ENCODE results near the gene FARP2.
"Not testable (repeated sequence)": the region's sequence is repeated elsewhere in the genome, so short reads cannot be mapped to it uniquely, and the experiment has no call there.

The FARP2 gene

GRCh38 chr2:241412144-241412543, 56.1 kb downstream of the FARP2 start:
- no peak for DNase-seq

DNA sequence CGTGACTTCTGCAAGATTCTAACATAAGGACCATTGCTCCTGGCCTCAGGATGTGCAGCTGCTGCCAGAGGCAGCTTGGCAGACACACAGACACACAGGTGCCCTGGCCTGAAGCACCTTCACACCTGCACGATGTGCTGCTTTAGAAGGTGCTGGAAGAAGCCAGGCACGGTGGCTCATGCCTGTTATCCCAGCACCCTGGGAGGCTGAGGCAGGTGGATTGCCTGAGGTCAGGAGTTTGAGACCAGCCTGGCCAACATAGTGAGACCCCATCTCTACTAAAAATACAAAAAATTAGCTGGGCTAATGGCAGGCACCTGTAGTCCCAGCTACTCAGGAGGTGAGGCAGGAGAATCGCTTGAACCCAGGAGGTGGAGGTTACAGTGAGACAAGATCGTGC, 57.4 kb downstream of the FARP2 start:
- DNase-seq, result not testable (repeated sequence)

DNA sequence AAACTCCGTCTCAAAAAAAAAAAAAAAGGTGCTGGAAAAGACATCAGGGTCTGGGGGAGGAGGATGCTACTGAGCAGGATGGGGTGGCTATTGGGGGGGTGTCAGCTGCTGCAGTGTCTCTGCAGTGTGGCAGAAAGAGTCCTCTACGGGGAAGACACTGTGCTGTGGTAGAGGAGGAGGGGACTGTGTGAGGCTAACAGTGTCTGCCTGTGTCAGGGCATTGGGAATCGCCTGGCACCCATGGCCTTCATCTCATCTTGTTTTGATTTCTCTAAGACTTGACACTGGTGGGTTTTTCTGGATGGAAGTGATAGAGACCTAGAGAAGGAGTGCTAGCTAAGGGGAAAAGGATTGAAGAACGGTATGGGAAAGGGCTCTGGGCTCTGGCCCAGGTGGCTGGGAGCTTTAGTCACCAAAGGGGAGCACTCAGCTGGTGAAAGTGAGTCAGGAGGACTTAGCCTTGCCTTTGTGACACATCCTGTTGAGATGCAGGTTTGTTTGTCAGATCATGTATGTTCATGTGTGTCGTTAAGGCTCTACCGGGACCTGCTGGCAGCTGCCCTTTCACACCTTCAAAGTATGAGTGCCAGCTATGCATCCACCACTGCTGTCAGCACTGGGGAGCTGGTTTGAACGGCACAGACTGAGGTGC, 58.0 kb downstream of the FARP2 start:
- no peak for DNase-seq

DNA sequence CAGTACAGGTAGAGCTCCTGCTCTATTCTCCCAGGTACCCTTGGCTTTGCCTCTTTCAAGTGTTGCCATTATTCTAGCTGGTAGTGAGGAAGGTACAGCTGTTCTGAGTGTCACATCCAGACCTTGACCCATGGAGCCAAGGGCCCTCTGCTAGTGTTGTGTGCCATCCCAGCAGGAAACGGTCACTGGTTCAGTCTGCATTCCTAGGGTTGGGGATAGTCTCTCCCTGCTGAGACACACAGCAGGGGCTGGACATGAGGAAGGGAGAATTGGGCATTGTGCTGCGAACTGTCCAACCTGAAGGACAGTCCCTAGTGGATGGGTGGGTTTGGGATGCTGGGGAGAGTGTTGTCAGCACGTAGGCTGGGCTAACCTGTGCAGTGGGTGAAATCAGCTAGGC, 59.1 kb downstream of the FARP2 start:
- DNase-seq, result no peak

DNA sequence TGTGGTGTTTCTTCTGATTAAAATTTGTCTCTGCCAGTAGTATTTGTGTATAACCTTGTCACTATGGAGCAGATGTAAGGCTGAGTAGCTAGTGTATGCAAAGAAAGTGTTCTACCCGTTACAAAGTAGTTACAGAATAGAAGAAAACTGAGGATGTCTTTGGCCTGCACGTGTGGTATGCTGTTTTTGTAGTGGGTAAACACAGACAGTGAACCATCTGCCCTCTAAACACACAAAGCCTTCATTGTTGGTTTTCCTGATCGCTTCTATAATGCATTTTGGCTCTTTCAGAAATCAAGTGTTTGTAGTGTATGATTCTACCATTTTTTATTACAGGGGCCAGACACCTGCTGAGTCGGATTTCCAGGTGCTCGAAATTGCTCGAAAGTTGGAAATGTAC, 61.5 kb downstream of the FARP2 start:
- peak; percentile 91 for DNase-seq

GRCh38 chr2:241421330-241421729, 65.2 kb downstream of the FARP2 start:
- DNase-seq, result no peak

DNA sequence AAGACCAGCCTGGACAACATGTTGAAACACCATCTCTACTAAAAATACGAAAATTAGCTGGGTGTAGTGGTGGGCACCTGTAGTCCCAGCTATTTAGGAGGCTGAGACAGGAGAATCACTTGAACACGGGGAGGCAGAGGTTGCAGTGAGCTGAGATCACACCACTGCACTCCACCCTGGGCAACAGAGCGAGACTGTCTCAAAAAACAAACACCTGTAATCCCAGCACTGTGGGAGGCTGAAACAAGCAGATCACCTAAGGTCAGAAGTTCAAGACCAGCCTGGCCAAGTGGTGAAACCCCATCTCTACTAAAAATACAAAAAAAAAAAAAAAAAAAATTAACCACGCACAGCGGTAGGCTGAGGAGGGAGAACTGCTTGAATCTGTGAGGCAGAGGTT, 65.9 kb downstream of the FARP2 start:
- DNase-seq, result not testable (repeated sequence)

DNA sequence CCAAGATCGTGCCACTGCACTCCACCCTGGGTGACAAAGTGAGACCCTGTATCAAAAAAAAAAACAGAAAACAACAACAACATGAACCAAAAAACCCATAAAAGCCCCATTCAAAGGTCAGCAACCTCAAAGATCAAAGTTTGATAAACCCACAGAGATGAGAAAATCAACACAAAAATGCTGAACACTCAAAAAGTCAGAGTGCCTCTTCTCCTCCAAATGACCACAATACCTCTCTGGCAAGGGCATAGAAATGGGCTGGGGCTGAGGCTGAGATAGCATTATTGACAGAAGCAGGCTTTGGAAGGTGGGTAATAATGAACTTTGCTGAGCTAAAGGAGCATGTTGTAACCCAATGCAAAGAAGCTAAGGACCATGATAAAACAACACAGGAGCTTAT, 66.3 kb downstream of the FARP2 start:
- no peak for DNase-seq

DNA sequence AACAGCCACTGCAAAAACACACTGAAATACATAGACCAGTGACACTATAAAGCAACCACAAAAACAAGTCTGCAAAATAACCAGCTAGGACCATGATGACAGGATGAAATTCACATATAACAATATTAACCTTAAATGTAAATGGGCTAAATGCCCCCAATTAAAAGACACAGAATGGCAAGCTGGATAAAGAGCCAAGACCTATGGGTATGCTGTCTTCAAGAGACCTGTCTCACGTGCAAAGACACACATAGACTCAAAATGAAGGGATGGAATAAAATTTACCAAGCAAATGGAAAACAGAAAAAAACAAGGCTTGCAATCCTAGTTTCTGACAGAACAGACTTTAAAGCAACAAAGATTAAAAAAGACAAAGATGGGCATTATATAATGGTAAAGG, 67.4 kb downstream of the FARP2 start:
- DNase-seq, result not testable (repeated sequence)

GRCh38 chr2:241425368-241425767, 69.3 kb downstream of the FARP2 start:
- DNase-seq, result no peak

DNA sequence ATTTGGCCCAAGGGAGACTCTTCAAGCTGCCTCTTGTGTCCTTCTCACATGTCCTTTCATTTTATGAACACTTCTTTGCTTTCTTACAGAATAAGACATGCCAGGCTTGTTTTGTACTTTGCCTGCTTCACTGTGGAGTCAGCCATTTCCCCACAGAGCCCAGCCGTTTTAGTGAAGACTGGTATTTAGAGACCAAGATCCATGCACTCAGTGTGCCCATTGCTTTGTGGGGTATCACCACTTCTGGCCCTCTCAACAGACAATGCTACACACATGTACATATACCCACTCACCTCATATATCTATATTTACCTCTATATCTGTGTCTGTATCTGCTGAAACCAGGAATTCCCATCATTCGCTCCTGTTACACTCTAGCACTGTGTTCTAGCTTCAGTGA, 74.1 kb downstream of the FARP2 start:
- DNase-seq, result no peak

DNA sequence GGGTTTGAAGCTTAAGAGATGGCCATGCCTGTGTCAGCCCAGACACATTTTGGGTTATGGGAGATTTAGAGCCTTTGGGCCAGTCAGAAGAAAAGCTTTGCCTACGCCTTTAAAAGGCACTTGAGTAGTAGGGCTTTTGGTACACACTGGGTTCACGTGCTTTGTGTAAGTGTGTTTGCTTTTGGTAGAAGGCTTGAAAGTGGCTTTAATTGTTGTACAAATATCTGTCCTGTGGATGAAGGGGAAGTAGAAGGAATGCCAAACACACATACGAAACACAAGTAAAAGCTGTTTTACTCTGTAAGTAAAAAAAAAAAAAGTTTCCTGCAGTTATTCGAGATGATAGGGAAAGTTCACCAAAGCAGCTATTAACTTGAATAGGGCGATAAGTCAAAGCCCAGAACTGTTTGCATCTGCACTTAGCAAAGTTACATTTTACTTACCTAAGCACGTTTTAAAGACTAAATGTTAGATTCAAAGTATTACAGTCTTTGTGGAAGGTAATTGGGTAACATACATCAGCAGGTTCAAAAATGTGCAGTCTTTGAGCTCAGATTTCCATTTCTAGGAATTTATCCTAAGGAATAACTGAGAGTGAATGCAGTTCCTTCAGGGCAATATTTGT, 76.9 kb downstream of the FARP2 start:
- DNase-seq, result peak; percentile 5

GRCh38 chr2:241437179-241437578, 81.1 kb downstream of the FARP2 start:
- no peak for DNase-seq

DNA sequence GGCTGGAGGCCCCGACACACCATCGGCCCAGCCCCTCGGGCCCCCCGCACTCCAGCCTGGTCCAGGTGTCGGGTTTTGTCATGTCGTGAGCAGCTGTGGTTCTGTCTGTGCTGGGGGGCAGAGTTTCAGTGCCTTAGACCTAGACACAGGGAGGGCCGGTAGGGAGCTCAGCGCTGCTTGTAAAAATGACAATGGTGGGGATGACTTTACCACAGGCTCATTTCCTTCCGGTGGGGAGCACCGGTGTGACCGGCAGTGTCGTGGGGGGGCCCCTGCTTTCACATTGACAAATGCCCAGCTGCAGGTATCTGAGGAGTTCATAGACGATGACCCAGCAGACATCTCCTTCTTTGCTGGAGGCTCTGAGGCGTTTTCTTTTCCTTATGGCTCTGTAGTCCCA, 85.4 kb downstream of the FARP2 start:
- DNase-seq, result no peak

DNA sequence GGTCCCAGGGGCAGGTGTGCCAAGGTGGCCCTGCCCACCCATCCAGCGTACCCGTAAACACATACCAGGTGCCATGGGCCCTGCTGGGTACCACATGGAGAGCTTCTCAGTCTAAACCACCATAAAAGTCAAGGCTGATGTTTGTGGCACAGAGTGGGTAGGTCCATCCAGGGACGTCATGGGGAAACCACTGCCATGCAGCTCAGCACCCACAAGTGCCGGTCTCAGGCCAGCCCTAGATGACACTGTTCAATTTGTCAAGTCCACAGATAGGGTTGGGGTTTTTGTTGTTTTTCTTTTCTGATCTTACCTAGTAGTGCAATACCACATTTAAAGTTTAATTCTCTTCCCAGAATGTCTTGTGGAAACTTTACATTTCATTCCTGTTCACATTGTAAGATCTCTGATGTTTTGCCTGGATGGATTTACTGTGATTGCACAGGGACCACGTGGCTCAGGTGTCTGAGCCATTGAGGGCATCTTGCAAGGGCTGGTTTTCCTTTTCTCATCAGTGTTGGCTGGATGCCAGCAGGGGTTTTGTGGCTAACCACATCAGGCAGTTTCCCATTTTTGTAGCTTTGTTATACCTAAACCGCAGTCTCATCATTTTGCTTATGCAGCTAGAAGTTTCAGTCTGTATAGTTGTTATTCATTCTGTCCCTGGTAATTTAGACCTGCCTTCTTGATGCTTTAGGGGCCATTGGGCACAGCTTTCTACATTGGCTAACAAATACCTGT, 87.6 kb downstream of the FARP2 start:
- DNase-seq, result no peak

DNA sequence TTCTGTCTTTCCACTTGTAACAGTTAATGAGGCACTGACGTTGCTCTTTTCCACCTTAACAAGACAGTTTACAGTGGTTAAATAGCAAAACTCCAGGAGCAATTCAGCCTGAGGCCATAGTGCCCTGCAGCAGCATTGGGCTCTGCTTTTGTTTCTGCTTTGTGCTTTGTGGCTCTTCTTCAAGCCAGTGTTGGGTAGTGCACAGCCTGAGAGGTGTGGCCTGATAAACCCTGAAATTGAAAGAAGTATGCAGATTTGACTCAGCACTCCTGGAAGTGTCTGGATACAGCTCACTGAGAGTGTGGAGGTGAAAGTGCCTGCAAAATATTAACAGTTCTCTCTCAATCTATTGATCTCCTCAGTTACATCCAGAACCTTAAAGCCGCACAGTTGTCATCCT, 89.3 kb downstream of the FARP2 start:
- DNase-seq, result no peak

DNA sequence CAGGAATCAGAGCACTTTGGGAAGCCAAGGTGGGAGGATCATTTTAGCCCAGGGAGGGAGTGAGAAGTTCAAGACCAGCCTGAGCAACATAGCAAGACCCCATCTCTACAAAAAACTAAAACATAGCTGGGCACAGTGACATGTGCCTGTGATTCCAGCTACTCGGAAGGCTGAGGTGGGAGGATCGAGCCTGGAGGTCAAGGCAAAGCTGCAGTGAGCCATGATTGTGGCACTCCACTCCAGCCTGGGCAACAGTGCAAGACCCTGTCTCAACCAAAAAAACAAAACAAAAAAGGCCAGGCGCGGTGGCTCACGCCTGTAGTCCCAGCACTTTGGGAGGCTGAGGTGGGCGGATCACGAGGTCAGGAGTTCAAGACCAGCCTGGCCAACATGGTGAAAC, 94.0 kb downstream of the FARP2 start:
- not testable (repeated sequence) for DNase-seq

GRCh38 chr2:241451840-241452506, 95.9 kb downstream of the FARP2 start:
- no peak for DNase-seq

DNA sequence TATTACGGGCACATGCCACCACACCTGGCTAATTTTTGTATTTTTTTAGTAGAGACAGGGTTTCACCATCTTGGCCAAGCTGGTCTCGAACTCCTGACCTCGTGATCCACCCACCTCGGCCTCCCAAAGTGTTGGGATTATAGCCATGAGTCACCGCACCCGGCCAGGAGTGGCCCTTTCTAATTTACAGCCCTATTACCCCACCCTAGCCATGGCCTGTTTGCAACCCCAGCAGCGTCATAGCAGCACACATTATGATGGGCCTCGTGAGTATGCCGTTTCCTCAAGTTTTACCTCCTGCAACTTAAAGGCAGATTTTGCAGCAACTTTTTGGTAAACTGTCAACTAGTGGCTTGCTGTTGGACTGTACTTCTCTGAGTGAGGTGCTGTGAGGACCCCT, 97.8 kb downstream of the FARP2 start:
- DNase-seq, result not testable (repeated sequence)

DNA sequence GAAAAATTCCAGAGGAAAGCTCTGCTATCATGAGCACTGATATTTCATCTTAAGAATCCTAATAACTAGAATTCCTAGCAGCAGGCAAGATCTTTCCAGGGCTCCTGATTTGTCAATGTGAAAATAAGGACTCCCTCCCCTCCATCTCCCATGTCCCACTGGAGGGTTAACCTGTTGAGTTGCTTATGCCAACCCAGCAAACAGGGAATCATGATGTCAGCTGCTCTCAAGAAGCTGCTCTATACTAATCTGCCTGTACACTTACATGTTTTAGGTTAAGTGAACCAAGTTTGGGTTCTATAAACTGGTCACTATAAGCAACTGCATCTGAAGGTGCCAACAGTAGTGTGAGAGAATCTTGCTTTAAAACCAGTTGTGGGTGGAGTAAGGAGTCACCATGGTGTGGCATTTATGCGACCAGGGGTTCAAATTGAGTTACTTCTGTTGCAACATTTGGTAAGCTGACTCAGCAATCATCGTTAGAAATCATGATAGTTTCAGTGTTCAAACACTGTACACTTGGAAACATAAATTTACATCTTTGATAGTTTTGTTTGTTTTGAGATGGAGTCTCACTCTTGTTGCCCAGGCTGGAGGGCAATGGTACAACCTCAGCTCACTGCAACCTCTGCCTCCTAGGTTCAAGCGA, 98.9 kb downstream of the FARP2 start:
- DNase-seq, result no peak

GRCh38 chr2:241456546-241456945, 100.5 kb downstream of the FARP2 start:
- no peak for DNase-seq

DNA sequence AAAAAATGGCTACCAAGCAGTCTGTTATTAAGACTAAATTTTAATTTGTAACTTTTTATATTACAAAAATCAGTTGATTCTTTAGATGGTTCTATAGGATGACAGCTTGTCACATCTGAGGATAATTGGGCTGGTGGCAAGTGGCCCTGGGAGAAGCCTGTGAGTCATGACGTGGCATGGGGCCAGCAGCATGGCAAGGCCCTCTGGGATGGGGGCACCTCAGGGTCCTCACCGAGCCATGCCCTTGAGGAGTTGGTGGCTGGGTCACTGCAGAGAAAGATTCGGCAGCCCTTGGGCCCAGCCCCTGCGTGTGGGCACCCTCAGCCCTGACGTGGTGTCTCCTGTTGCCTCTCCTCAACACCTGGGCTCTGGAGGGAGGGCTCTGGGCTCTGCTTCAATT, 102.6 kb downstream of the FARP2 start:
- DNase-seq, result peak; percentile 3

- DNase-seq, result no peak
Measured at GRCh38 chr2:241459520-241459919, 103.4 kb downstream of the FARP2 start.

All from SHP77 treated with DMSO at 0.1 percent for 48 hours (cell line).